DND-41 (cell line): ENCODE data around the gene UBASH3B.

Source experiments
- ATAC-seq: fragments of 200-7000 bp; cut with Tn5 transposase; 3 replicates; pipeline ENCODE4 v1.9.1; 2021; ENCODE audit warnings: low read depth; ENCODE audit not compliant: insufficient read depth
- DNase-seq: peaks from one replicate; pipeline ENCODE4 v3.0.0-alpha.2; 2020
- H2AFZ ChIP-seq: 2 replicates; pipeline ENCODE4 v1.6.0; 2012; ENCODE audit warnings: low read depth, low read length
- H3K27ac ChIP-seq: 2 replicates; pipeline ENCODE4 v1.5.1; 2012; ENCODE audit warnings: low read length, inconsistent platforms
- H3K27me3 ChIP-seq: fragments of 200-600 bp; sonication (generic); 2 replicates; pipeline ENCODE4 v1.6.0; 2012; ENCODE audit warnings: low read length, mild to moderate bottlenecking, inconsistent platforms; ENCODE audit not compliant: insufficient read depth, poor library complexity
- H3K36me3 ChIP-seq: 2 replicates; pipeline ENCODE4 v1.5.1; 2012; ENCODE audit warnings: low read length, inconsistent platforms; ENCODE audit not compliant: insufficient read depth
- H3K4me1 ChIP-seq: 2 replicates; pipeline ENCODE4 v1.5.1; 2012; ENCODE audit warnings: mild to moderate bottlenecking, low read length; ENCODE audit not compliant: insufficient read depth
- H3K4me2 ChIP-seq: 2 replicates; pipeline ENCODE4 v1.6.0; 2012; ENCODE audit warnings: mild to moderate bottlenecking, moderate library complexity, low read length, inconsistent platforms; ENCODE audit not compliant: insufficient read depth
- H3K4me3 ChIP-seq, 2 experiments: fragments of 200-600 bp in 1 of 2; shearing (Covaris generic) in 1 of 2; 2 replicates each; pipeline ENCODE4 v1.5.1; 2012 to 2016; ENCODE audit warnings: inconsistent platforms in 2 of 2, low read length in 2 of 2, mild to moderate bottlenecking in 2 of 2, low read depth in 1 of 2, moderate library complexity in 1 of 2
- H3K79me2 ChIP-seq: 2 replicates; pipeline ENCODE4 v1.6.0; 2012; ENCODE audit warnings: low read length, inconsistent platforms; ENCODE audit not compliant: insufficient read depth
- H3K9ac ChIP-seq: 2 replicates; pipeline ENCODE4 v1.6.0; 2012; ENCODE audit warnings: low read depth, mild to moderate bottlenecking, inconsistent platforms, low read length, moderate library complexity
- H3K9me3 ChIP-seq: 2 replicates; pipeline ENCODE4 v1.5.1; 2012; ENCODE audit warnings: low read length, moderate library complexity, mild to moderate bottlenecking, inconsistent platforms; ENCODE audit not compliant: insufficient read depth, severe bottlenecking
- H4K20me1 ChIP-seq: 2 replicates; pipeline ENCODE4 v1.6.0; 2012; ENCODE audit warnings: low read length; ENCODE audit not compliant: insufficient read depth
- EZH2 ChIP-seq: IDR thresholded peaks from 3 replicates; pipeline ENCODE4 v1.6.1; 2012; ENCODE audit warnings: borderline replicate concordance, low read depth, mild to moderate bottlenecking, moderate library complexity, low read length, inconsistent platforms; ENCODE audit not compliant: severe bottlenecking
- TF ChIP-seq, protein P1 (sequence below): IDR thresholded peaks from 2 replicates; pipeline ENCODE4 v1.5.1; 2012; ENCODE audit warnings: borderline replicate concordance, low read length, moderate library complexity, mild to moderate bottlenecking; ENCODE audit not compliant: poor library complexity, severe bottlenecking; ENCODE audit errors: extremely low read depth

Gene UBASH3B

DNA sequence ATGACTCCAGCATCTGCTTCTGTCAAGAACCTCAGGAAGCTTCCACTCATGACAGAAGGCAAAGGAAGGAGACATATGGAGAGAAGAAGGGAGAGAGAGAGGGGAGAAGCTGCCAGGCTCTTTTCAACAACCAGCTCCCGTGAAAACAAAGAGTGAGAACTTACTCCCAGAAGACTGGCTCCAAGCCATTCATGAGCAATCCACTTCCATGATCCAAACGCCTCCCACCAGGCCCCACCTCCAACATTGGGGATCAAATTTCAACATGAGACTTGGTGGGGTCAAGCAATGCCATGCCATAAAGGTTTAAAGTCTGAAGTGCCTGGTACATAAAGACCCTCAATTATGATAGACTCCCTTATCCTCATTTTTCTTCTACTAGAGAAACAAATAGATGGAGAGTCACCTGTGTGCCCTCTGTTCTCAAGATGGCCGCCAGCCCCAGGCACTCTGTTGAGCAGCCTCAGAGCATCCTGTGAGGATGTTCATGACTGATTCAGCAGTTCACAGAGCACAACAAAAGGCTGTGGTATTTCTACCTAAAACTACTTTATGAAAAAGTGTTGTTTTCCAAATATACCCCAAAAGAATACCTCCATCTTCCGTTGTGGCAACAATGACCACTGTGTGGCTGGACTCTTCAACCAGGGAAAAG, 113.7 kb downstream of the UBASH3B start:
- Histone ChIP-seq H3K4me3 (no peak overlapping the region), H3K4me2 (no peak overlapping the region), H3K36me3 (peaks cover 5% of the 10 kb centered on the region; the same call in 1 of the 2 replicates), H3K79me2 (peaks cover 79% of the 10 kb centered on the region), H3K27me3 (no peaks in the 10 kb centered on the region), H2AFZ (no peak overlapping the region), H3K9me3 (no peaks in the 10 kb centered on the region), H3K9ac (no peak overlapping the region), H3K4me1 (0 out of 2 replicates have a peak, but pooled peaks cover 3% of the 10 kb centered on the region), H4K20me1 (0 out of 2 replicates have a peak, but pooled peaks cover 9% of the 10 kb centered on the region), H3K27ac (no peak overlapping the region)
- DNase-seq (no peak), ATAC-seq (peak; percentile 56; the same call in 1 of the 3 replicates)
- no peak for TF ChIP-seq EZH2
- TF ChIP-seq, protein P1, sequence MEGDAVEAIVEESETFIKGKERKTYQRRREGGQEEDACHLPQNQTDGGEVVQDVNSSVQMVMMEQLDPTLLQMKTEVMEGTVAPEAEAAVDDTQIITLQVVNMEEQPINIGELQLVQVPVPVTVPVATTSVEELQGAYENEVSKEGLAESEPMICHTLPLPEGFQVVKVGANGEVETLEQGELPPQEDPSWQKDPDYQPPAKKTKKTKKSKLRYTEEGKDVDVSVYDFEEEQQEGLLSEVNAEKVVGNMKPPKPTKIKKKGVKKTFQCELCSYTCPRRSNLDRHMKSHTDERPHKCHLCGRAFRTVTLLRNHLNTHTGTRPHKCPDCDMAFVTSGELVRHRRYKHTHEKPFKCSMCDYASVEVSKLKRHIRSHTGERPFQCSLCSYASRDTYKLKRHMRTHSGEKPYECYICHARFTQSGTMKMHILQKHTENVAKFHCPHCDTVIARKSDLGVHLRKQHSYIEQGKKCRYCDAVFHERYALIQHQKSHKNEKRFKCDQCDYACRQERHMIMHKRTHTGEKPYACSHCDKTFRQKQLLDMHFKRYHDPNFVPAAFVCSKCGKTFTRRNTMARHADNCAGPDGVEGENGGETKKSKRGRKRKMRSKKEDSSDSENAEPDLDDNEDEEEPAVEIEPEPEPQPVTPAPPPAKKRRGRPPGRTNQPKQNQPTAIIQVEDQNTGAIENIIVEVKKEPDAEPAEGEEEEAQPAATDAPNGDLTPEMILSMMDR, result no peak

DNA sequence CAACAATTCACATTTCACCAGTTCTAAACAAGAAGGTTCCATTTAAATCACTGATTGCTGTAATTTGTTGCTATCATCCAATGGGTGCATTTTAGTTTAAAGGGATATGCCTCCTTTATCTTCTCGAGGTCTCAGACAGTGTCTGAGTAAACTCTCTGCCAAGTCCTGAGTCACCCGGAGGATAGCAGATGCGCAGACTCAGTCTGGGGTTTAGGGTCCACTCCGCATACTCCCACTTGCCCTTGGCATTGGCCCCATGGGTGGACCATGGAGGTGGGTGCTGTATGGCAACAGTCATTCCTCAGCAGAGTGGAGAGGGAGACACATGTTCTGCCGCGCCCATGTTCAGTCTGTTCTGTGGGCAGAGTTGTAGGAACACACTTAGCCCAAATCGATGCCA, 117.4 kb downstream of the UBASH3B start:
- Histone ChIP-seq H3K9me3 (no peaks in the 10 kb centered on the region), H4K20me1 (0 out of 2 replicates have a peak, but pooled peaks cover 14% of the 10 kb centered on the region), H3K4me3 (no peak overlapping the region), H2AFZ (no peak overlapping the region), H3K9ac (no peak overlapping the region), H3K79me2 (peaks cover 70% of the 10 kb centered on the region), H3K4me1 (peaks cover 31% of the 10 kb centered on the region), H3K4me2 (no peak overlapping the region), H3K27ac (no peak overlapping the region), H3K27me3 (no peaks in the 10 kb centered on the region), H3K36me3 (peaks cover 29% of the 10 kb centered on the region)
- no peak for DNase-seq
- TF ChIP-seq, protein P1, result no peak
- TF ChIP-seq EZH2, result no peak
- no peak for ATAC-seq

DNA sequence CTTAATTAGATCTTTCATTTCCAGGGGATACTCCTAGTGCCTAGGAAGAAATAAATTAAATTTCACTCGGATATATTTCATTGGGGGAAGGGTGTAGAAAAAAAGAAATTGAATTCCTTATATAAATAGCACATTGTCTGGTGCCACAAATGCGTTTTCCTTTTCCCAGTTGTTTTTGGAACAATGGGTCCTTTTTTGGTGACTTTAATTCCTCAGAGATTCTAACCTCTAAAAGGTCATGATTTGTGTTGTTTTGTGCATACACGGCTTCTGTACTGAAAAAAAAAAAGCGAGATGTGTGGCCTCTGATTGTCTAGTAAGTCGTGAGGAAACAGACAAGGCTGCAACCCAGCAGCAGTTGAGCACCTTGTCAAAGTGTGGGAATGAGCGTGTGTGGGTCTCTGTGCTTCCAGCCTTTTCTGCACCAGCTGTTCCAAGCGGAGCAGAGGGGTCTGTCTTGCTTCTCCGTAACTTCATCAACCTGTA, 118.3 kb downstream of the UBASH3B start:
- TF ChIP-seq, protein P1, result no peak
- TF ChIP-seq EZH2, result no peak
- peaks cover 66% of the 10 kb centered on the region for H3K79me2 ChIP-seq
- no peak overlapping the region for H3K9ac ChIP-seq

More for the DNA sequence above, 118.3 kb downstream of the UBASH3B start:
- Histone ChIP-seq H3K27ac (peak overlapping the region; percentile 30), H3K4me3 (no peak overlapping the region), H2AFZ (no peak overlapping the region), H4K20me1 (0 out of 2 replicates have a peak, but pooled peaks cover 12% of the 10 kb centered on the region), H3K9me3 (no peaks in the 10 kb centered on the region), H3K27me3 (no peaks in the 10 kb centered on the region), H3K4me1 (peaks cover 31% of the 10 kb centered on the region), H3K36me3 (peaks cover 34% of the 10 kb centered on the region), H3K4me2 (no peak overlapping the region)
- DNase-seq (no peak), ATAC-seq (no peak)
